PC-9 (cell line): ENCODE data around the gene CABP5. TPM values are rescaled to one million over a fixed set of nuclear protein-coding genes. Genes with fewer than 3 reads are reported as not detected.

ENCODE experiments used
- BruUV-seq: library from RNA; stranded (reverse); fragments of 400-500 nt; replicated peaks from 2 replicates; lab custom pipeline; 2021; lab: Mats Ljungman, UMichigan
- CTCF ChIA-PET: fragments of 300-600 bp; sonication (Branson Sonifier 250); formaldehyde crosslinking; loops from one replicate; lab custom pipeline; 2022; ENCODE audit warnings: antibody characterized with exemption; lab: Charles Lee
- POLR2A ChIA-PET: fragments of 300-600 bp; sonication (Branson Sonifier 250); formaldehyde crosslinking; loops from one replicate; lab custom pipeline; 2022; ENCODE audit warnings: antibody characterized with exemption; ENCODE audit not compliant: unreplicated experiment; lab: Charles Lee
- DNase-seq, 2 experiments: peaks; one replicate each; pipeline versions ENCODE4 v3.0.0 to v3.0.0-alpha.2; 2015 to 2022; ENCODE audit warnings: mixed read lengths in 1 of 2
- H2AFZ ChIP-seq: fragments of 200-600 bp; sonication (generic); 2 replicates; pipeline ENCODE4 v1.8.1; 2017; ENCODE audit warnings: antibody characterized with exemption
- H3F3A ChIP-seq: fragments of 200-600 bp; sonication (generic); 2 replicates; pipeline ENCODE4 v1.8.1; 2017; ENCODE audit warnings: antibody characterized with exemption, mild to moderate bottlenecking, low read depth; ENCODE audit not compliant: insufficient read depth
- H3K27ac ChIP-seq: fragments of 200-600 bp; sonication (generic); 2 replicates; pipeline ENCODE4 v1.6.1; 2016; ENCODE audit warnings: mixed run types
- H3K27me3 ChIP-seq: fragments of 200-600 bp; sonication (generic); 2 replicates; pipeline ENCODE4 v1.6.1; 2016; ENCODE audit warnings: low read depth, mixed run types; ENCODE audit not compliant: insufficient read depth
- H3K36me3 ChIP-seq: fragments of 200-600 bp; sonication (generic); 2 replicates; pipeline ENCODE4 v1.6.1; 2016; ENCODE audit warnings: low read depth, mixed run types
- H3K4me1 ChIP-seq: fragments of 200-600 bp; sonication (generic); replicated peaks from 2 replicates; pipeline ENCODE4 v1.6.1; 2016; ENCODE audit warnings: mixed run types; ENCODE audit not compliant: insufficient read depth
- H3K4me2 ChIP-seq: fragments of 200-600 bp; sonication (generic); 2 replicates; pipeline ENCODE4 v1.6.1; 2017; ENCODE audit warnings: mixed run types
- H3K4me3 ChIP-seq: fragments of 200-600 bp; sonication (generic); 2 replicates; pipeline ENCODE4 v1.6.1; 2016; ENCODE audit warnings: mixed run types
- H3K79me2 ChIP-seq: fragments of 200-600 bp; sonication (generic); 2 replicates; pipeline ENCODE4 v1.6.1; 2017; ENCODE audit warnings: low read depth, mixed run types
- H3K9me2 ChIP-seq: fragments of 200-600 bp; sonication (generic); 2 replicates; pipeline ENCODE4 v1.8.1; 2017; ENCODE audit warnings: mild to moderate bottlenecking; ENCODE audit not compliant: insufficient read depth
- H3K9me3 ChIP-seq: fragments of 200-600 bp; sonication (generic); 2 replicates; pipeline ENCODE4 v1.8.1; 2016; ENCODE audit warnings: low read depth; ENCODE audit not compliant: insufficient read depth
- H4K20me1 ChIP-seq: fragments of 200-600 bp; sonication (generic); 2 replicates; pipeline ENCODE4 v1.8.1; 2017; ENCODE audit not compliant: insufficient read depth
- EZH2 ChIP-seq: fragments of 200-600 bp; sonication (generic); IDR thresholded peaks from 2 replicates; pipeline ENCODE4 v1.8.0; 2017; ENCODE audit warnings: antibody characterized with exemption, low read depth
- intact Hi-C: fragments of 100-400 bp; cut with micrococcal nuclease; formaldehyde crosslinking; loops from one replicate; pipeline ENCODE4 v1.10.0; 2022; ENCODE audit not compliant: unreplicated experiment
- total RNA-seq: library from RNA; stranded (reverse); gene quantifications from 2 replicates; pipeline ENCODE4 v1.2.3, GENCODE V29; 2021
- TF ChIP-seq, protein P1 (sequence below): fragments of 200-600 bp; sonication (generic); conservative IDR thresholded peaks from 2 replicates; pipeline ENCODE4 v1.6.1; 2017; ENCODE audit warnings: mixed run types, antibody characterized with exemption, mild to moderate bottlenecking, moderate library complexity

The CABP5 gene
- total RNA-seq, 1 experiment from 2014 or later: not detected

DNA sequence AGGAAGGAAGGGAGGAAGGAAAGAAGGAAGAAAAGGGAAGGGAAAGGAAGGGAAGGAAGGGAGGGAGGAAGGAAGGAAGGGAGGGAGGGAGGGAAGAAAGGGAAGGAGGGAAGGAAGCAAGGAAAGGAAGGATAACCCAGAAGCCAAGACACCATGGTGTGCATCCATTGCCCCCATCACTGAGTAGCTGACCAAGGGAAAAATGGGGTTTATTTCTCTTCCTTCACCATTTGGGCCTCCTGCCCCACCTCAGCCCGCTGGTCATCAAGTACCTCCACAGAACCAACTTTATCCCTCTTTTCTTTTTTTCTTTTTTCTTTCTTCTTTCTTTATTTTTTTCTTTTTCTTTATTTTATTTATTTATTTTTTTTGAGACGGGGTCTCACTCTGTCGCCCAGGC is 20.4 kb downstream of the CABP5 start:
- DNase-seq: no peak
- no peaks in the 10 kb centered on the region for H3K36me3 ChIP-seq
- POLR2A ChIA-PET: no interaction called here
- H4K20me1 ChIP-seq: no peaks in the 10 kb centered on the region
- CTCF ChIA-PET: no interaction called here
- H3K27ac ChIP-seq: no peak overlapping the region
- no peaks in the 10 kb centered on the region for H3K9me2 ChIP-seq
- intact Hi-C loops: no loop called here
- no peak overlapping the region for H2AFZ ChIP-seq
- no peaks in the 10 kb centered on the region for H3K9me3 ChIP-seq
- H3F3A ChIP-seq: no peaks in the 10 kb centered on the region
- no peaks in the 10 kb centered on the region for H3K79me2 ChIP-seq
- H3K4me3 ChIP-seq: no peak overlapping the region
- BruUV-seq: no TSS peak
- peaks cover 72% of the 10 kb centered on the region for H3K27me3 ChIP-seq
- no peak overlapping the region for H3K4me2 ChIP-seq
- no peaks in the 10 kb centered on the region for H3K4me1 ChIP-seq
- TF ChIP-seq EZH2: no peak
- TF ChIP-seq, protein P1, sequence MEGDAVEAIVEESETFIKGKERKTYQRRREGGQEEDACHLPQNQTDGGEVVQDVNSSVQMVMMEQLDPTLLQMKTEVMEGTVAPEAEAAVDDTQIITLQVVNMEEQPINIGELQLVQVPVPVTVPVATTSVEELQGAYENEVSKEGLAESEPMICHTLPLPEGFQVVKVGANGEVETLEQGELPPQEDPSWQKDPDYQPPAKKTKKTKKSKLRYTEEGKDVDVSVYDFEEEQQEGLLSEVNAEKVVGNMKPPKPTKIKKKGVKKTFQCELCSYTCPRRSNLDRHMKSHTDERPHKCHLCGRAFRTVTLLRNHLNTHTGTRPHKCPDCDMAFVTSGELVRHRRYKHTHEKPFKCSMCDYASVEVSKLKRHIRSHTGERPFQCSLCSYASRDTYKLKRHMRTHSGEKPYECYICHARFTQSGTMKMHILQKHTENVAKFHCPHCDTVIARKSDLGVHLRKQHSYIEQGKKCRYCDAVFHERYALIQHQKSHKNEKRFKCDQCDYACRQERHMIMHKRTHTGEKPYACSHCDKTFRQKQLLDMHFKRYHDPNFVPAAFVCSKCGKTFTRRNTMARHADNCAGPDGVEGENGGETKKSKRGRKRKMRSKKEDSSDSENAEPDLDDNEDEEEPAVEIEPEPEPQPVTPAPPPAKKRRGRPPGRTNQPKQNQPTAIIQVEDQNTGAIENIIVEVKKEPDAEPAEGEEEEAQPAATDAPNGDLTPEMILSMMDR: no peak

GRCh38 chr19:48023011-48023410 is 20.9 kb downstream of the CABP5 start:
- intact Hi-C loops: no loop called here
- Histone ChIP-seq H4K20me1 (no peaks in the 10 kb centered on the region), H3F3A (no peaks in the 10 kb centered on the region), H2AFZ (no peak overlapping the region), H3K4me3 (no peak overlapping the region), H3K9me3 (no peaks in the 10 kb centered on the region), H3K4me1 (no peaks in the 10 kb centered on the region), H3K27ac (no peak overlapping the region), H3K36me3 (no peaks in the 10 kb centered on the region), H3K4me2 (no peak overlapping the region), H3K27me3 (peaks cover 76% of the 10 kb centered on the region), H3K9me2 (no peaks in the 10 kb centered on the region), H3K79me2 (no peaks in the 10 kb centered on the region)
- no peak for DNase-seq
- no TSS peak for BruUV-seq
- TF ChIP-seq, protein P1: no peak
- no peak for TF ChIP-seq EZH2
- ChIA-PET POLR2A (no interaction called here), CTCF (no interaction called here)

DNA sequence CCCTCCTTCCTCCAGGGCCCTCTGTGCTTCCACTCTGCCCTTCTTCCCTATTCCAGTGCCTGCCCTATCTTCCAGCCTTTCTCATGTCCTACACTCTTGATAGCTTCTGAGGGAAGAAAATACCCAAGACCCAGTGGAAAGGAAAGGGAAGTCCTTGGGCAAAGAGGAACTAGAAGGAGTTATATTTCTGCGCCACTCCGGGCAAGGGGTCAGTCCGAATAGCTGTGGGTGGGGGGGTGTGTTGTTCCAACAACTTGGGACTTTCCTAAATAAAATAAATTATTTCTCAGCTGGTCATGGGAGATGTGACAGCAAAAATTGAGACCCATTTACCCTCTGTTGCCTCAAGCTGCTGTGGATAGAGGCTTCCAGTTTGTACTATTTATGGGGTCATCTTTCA is 23.2 kb downstream of the CABP5 start:
- Histone ChIP-seq H3K4me3 (no peak overlapping the region), H3K79me2 (no peaks in the 10 kb centered on the region), H3K36me3 (no peaks in the 10 kb centered on the region), H2AFZ (no peak overlapping the region), H3K9me3 (no peaks in the 10 kb centered on the region), H3F3A (no peaks in the 10 kb centered on the region), H3K27ac (no peak overlapping the region), H3K4me1 (no peaks in the 10 kb centered on the region), H4K20me1 (no peaks in the 10 kb centered on the region), H3K27me3 (peaks cover 88% of the 10 kb centered on the region), H3K9me2 (no peaks in the 10 kb centered on the region), H3K4me2 (no peak overlapping the region)
- TF ChIP-seq EZH2: no peak
- TF ChIP-seq, protein P1: no peak
- no peak for DNase-seq
- ChIA-PET CTCF (no interaction called here), POLR2A (no interaction called here)
- intact Hi-C loops: no loop called here
- BruUV-seq: no TSS peak
